Measurements from ENCODE around the gene RASAL2. TPM values are rescaled to one million over a fixed set of nuclear protein-coding genes. Genes with fewer than 3 reads are reported as not detected.

Gene RASAL2
- total and polyA plus RNA-seq, 2 of the 4 experiments (the other 2 are of a cell fraction): 13.1 to 20.6 TPM

- ATAC-seq (ENCODE audit: low read depth) (no peak), DNase-seq (no peak)
- CTCF ChIA-PET: no interaction called here
Measured at GRCh38 chr1:178485541-178485981, 391.7 kb downstream of the RASAL2 start.

More at GRCh38 chr1:178485541-178485981, 391.7 kb downstream of the RASAL2 start:
- POLR2A ChIA-PET (ENCODE audit: unreplicated experiment): no interaction called here
- H3K36me3 ChIP-seq (ENCODE audit: control insufficient read depth, insufficient read depth, low read length): no peaks in the 10 kb centered on the region
- intact Hi-C loops (cut with micrococcal nuclease): no loop called here
- H3K9ac ChIP-seq (ENCODE audit: low read depth, low read length): no peak overlapping the region
- dilution Hi-C loops (cut with HindIII; ENCODE audit: low sequenced_read_pairs, unreplicated experiment): no loop called here
- WGBS, 2 experiments (ENCODE audit: extremely low coverage in 2 of 2, insufficient read length in 1 of 2): 80% methylated on average over 1 of the region's 3 CpGs; no CpG with 5 or more reads in 1 of the 2 experiments
- no peak overlapping the region for H2BK15ac ChIP-seq (ENCODE audit: low read depth, low read length)
- H3K9me1 ChIP-seq (ENCODE audit: insufficient read depth, low read length): no peaks in the 10 kb centered on the region
- no peak overlapping the region for H2BK5ac ChIP-seq (ENCODE audit: low read depth, low read length, poor library complexity, severe bottlenecking)
- H2BK20ac ChIP-seq (ENCODE audit: low read depth, low read length): no peak overlapping the region
- no peak overlapping the region for H3K18ac ChIP-seq (ENCODE audit: low read depth, low read length)
- H3K56ac ChIP-seq (ENCODE audit: extremely low read depth, insufficient read depth, low read length): no peak overlapping the region
- no peak overlapping the region for H3K27ac ChIP-seq (ENCODE audit: insufficient read depth, low read length)
- no peak for TF ChIP-seq MAZ (IDR thresholded peaks at IDR 0.05; ENCODE audit: borderline replicate concordance, low read depth, low read length)
- TF ChIP-seq CHD1 (IDR thresholded peaks at IDR 0.05; ENCODE audit: low read depth, low read length): no peak
- no peak for TF ChIP-seq MAFK (IDR thresholded peaks at IDR 0.05; ENCODE audit: low read depth, low read length)
- no peak for TF ChIP-seq CEBPB (IDR thresholded peaks at IDR 0.05; ENCODE audit: low read depth, low read length)
- H3K27me3 ChIP-seq (ENCODE audit: control insufficient read depth, insufficient read depth, low read length): peaks cover 2% of the 10 kb centered on the region; the same call in 1 of the 2 replicates
- no peaks in the 10 kb centered on the region for H3K4me1 ChIP-seq (ENCODE audit: control insufficient read depth, insufficient read depth, low read length)
- H3K23ac ChIP-seq (ENCODE audit: low read depth, low read length): no peak overlapping the region
- H3K4me3 ChIP-seq (ENCODE audit: insufficient read depth, low read depth, low read length): no peak overlapping the region
- BruUV-seq (replicated peaks): no TSS peak
- H2AK9ac ChIP-seq (replicated peaks; ENCODE audit: low read depth, low read length, poor library complexity): no peak overlapping the region
- no peaks in the 10 kb centered on the region for H3K79me1 ChIP-seq (ENCODE audit: low read depth in 1 of 2, low read length in 2 of 2)
- no peak overlapping the region for H2AK5ac ChIP-seq (ENCODE audit: low read depth, low read length)
- in situ Hi-C loops (cut with MboI; ENCODE audit: low sequenced_read_pairs): no loop called here
- no peak overlapping the region for H2AFZ ChIP-seq (replicated peaks; ENCODE audit: low read length, poor library complexity)
- no peak overlapping the region for H3K14ac ChIP-seq (replicated peaks; ENCODE audit: low read depth, low read length)
- no peak overlapping the region for H3K4ac ChIP-seq (ENCODE audit: low read depth, low read length)
- no peak overlapping the region for H2BK120ac ChIP-seq (ENCODE audit: low read depth, low read length)
- H4K20me1 ChIP-seq (ENCODE audit: insufficient read depth, low read length): no peaks in the 10 kb centered on the region
- no peak overlapping the region for H4K8ac ChIP-seq (ENCODE audit: low read depth in 2 of 2, low read length in 2 of 2)
- no peak overlapping the region for H4K5ac ChIP-seq (ENCODE audit: low read depth, low read length)
- no peak overlapping the region for H4K91ac ChIP-seq (ENCODE audit: insufficient read depth, low read depth, low read length)
- no peaks in the 10 kb centered on the region for H3K9me3 ChIP-seq (ENCODE audit: control insufficient read depth, insufficient read depth, low read length)
- H3K4me2 ChIP-seq (ENCODE audit: low read depth, low read length): no peak overlapping the region
